GM13977 (cell line): ENCODE results near the gene ZC3HAV1L.
"Not testable (repeated sequence)": the region's sequence is repeated elsewhere in the genome, so short reads cannot be mapped to it uniquely, and the experiment has no call there.

Experiments
- DNase-seq: peaks from one replicate; pipeline ENCODE4 v3.0.0; 2012; ENCODE audit warnings: low spot score
- CTCF ChIP-seq: IDR thresholded peaks from 2 replicates; pipeline ENCODE4 v1.5.1; 2012; ENCODE audit warnings: mild to moderate bottlenecking, control low read depth; ENCODE audit not compliant: insufficient read depth; ENCODE audit errors: extremely low read depth, missing control alignments
- in situ Hi-C: fragments of 300-500 bp; cut with MboI; formaldehyde crosslinking; loops from one replicate; pipeline ENCODE4 v1.12.0; 2022; ENCODE audit warnings: low sequenced_read_pairs, low pct_unique_long_range_greater_than_20kb, mixed read lengths, inconsistent platforms; ENCODE audit not compliant: unreplicated experiment

The ZC3HAV1L gene

DNA sequence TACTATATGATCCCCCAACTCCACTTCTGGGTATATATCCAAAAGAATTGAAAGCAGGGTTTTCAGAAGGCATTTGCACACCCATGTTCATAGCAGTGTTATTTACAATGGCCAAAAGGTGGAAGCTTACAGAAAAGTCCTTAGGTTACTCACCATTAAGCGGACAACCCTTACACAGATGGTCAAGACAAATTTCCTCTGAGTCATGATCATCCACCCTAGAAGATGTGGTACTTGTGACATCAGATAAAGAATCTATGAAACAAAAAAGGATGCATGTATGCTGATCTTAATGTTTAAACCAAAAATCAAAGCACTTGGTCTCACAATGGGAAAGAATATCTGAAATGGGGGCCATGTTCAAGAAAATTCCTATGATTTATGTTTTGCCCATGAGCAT lies 42.6 kb upstream of the ZC3HAV1L start:
- no peak for TF ChIP-seq CTCF
- no peak for DNase-seq
- in situ Hi-C loops = no loop called here

DNA sequence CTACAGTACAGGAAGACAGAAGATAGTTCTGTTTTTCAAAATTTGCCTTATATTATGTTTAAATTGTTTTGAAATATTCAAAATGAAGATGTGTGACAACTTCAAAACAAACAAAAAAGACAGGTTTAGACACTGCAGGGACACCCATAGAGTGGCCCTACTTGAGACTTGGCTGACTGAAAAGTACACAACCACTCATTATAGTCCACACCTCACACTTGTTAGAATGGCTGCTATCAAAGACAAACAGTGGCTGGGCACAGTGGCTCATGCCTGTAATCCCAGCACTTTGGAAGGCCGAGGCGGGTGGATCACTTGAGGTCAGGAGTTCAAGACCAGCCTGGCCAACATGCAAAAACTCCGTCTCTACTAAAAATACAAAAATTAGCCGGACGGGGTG lies 41.9 kb upstream of the ZC3HAV1L start:
- in situ Hi-C loops, DNase-seq: not testable (repeated sequence)

DNA sequence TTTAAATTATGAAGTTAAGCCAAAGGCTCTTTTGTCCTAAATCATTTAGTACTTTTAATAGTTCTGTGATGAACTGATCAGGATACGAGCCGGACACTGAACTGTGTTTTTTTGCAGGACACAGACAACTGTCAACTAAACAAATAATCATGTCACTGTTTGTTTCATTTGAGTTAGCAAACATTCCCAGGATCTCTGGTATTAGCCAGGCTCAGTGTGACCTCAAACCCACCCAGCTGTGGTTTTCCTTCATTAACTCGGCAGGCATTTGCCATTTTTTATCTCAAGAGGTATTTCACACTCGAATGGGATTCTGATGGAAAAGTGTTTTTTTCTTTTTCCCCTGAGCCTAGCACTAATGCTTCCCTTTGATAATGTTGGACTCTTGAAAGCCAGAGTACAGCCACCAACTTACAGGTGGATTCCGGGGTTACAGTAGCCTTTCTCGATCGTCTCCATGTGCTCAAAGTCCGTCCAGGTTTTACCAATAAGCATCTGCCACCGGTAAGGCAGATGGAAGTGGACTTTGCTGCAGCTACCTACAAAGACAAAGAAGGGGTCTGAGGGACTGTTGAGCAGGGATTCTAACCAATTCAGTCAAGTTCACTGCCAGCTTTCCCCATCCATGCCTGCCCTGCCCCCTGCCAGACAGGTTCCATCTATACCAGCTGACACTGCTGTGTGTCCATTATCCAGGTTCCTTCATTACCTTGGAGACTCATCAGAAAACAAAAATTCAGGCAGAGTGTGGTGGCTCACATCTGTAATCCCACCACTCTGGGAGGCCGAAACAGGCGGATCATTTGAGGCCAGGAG lies 40.2 kb upstream of the ZC3HAV1L start:
- no peak for DNase-seq
- no peak for TF ChIP-seq CTCF
- in situ Hi-C loops = no loop called here

- peak; percentile 73 for TF ChIP-seq CTCF
- peak; percentile 65 for DNase-seq
- in situ Hi-C loops = no loop called here
These were observed 39.3 kb upstream of the ZC3HAV1L start for GRCh38 chr7:139075031-139075652.

DNA sequence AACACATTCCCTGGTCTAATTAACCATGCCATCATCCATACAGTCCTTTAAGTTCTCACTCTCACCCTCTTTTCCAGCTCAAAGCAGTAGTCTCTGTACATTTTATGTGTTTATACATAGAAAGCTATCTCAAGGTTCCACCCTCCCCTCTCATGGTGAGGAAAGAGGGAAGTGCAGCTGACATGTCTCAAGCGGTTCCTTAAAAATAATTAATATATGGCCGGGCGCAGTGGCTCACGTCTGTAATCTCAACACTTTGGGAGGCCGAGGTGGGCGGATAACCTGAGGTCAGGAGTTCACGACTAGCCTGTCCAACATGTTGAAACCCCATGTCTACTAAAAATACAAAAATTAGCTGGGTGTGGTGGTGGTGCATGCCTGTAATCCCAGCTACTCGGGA lies 37.0 kb upstream of the ZC3HAV1L start:
- in situ Hi-C loops = no loop called here
- no peak for TF ChIP-seq CTCF
- no peak for DNase-seq

DNA sequence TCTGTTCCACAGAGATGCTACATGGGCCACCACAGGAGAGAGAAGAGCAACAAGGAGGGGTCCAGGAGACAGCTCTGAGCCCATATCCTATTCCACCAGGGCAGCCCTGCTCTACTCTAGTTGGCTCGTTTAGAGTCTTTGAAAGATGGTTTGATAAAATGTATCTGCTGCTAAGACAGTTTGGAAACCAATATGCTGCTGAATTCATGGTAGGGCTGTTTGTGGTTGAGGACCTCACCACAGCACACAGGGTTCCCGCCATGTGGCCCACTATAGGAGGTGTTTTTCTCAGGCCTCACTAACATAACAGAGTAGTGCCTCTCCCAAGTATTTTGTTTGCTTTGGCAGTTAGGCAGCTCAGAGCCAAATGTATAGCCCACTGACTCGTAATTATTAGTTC lies 35.8 kb upstream of the ZC3HAV1L start:
- in situ Hi-C loops = no loop called here
- no peak for DNase-seq
- no peak for TF ChIP-seq CTCF
